Coronary artery (tissue), 2 donors: ENCODE measurements around the gene REV1.
A peak's percentile ranks its signal among the peaks of the same experiment; 100 is the strongest.

Experiments used
- DNase-seq: peaks from one replicate; pipeline ENCODE4 v3.0.0-alpha.2; 2017; ENCODE audit warnings: low spot score
- H3K27ac ChIP-seq, 2 donors: fragments of 200-600 bp; sonication (generic); one replicate each; pipeline ENCODE4 v1.5.1; 2016 to 2019
- H3K4me3 ChIP-seq: fragments of 200-600 bp; sonication (generic); 2 replicates; pipeline ENCODE4 v1.5.1; 2016; ENCODE audit warnings: mild to moderate bottlenecking, moderate library complexity
- TF ChIP-seq, protein P1 (sequence below): fragments of 200-600 bp; sonication (generic); IDR thresholded peaks from one replicate; pipeline ENCODE4 v1.5.1; 2019; ENCODE audit warnings: antibody characterized with exemption

REV1 gene

DNA sequence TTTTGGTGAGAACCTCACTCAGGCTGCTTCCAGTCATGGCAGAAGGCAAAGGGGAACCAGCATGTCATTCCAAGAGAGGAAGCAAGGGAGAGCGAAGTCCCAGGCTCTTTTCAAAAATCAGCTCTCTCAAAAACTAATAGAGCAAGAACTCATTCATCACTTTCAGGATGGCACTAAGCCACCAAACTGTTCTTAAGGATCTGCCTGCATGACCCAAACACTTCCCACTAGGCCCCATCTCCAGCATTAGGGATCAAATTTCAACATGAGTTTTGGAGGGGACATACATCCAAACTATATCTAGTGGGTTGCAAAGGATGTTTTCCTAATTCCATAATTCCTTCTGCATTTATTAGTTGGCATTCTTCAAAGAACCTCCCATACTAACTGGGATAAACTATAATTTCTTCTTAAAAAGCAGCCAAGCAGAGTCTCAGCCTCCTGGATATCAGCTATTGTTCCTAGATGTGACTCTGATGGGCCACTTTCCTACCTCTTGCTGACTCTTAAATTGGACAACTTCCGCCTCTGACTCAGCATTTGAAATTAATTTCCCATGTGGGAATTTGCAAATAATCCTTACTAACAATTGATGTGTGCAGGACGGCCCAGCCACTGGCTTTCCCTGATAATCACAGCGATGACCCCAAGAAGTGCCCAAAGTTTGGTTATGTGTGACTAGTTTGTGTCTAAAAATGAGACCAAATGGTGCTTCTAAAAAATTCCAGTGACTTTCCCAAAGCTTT, 5.5 kb upstream of the REV1 start:
- H3K4me3 ChIP-seq: no peak overlapping the region
- no peak overlapping the region for H3K27ac ChIP-seq
- TF ChIP-seq, protein P1, sequence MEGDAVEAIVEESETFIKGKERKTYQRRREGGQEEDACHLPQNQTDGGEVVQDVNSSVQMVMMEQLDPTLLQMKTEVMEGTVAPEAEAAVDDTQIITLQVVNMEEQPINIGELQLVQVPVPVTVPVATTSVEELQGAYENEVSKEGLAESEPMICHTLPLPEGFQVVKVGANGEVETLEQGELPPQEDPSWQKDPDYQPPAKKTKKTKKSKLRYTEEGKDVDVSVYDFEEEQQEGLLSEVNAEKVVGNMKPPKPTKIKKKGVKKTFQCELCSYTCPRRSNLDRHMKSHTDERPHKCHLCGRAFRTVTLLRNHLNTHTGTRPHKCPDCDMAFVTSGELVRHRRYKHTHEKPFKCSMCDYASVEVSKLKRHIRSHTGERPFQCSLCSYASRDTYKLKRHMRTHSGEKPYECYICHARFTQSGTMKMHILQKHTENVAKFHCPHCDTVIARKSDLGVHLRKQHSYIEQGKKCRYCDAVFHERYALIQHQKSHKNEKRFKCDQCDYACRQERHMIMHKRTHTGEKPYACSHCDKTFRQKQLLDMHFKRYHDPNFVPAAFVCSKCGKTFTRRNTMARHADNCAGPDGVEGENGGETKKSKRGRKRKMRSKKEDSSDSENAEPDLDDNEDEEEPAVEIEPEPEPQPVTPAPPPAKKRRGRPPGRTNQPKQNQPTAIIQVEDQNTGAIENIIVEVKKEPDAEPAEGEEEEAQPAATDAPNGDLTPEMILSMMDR: no peak
- DNase-seq: no peak

DNA sequence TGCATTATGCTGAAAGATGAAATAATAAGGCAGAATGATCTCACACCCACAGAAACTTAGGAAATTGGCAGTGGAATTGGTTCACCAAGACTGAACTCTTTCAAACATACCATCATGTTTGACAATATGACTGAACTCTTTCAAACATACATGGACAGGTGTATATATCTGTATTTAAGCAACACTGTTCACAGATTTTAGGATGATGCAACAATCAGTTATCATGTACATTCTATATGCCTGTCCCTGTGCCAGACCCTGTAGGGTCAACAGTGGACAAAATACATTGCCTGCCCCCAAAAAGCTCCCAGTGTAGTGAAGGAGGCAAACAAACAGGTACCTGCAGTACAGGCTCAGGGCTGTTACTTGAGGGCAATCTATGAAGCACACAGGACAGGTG, 2.9 kb upstream of the REV1 start:
- no peak for DNase-seq
- TF ChIP-seq, protein P1: no peak
- Histone ChIP-seq H3K4me3 (no peak overlapping the region), H3K27ac (no peak overlapping the region)

DNA sequence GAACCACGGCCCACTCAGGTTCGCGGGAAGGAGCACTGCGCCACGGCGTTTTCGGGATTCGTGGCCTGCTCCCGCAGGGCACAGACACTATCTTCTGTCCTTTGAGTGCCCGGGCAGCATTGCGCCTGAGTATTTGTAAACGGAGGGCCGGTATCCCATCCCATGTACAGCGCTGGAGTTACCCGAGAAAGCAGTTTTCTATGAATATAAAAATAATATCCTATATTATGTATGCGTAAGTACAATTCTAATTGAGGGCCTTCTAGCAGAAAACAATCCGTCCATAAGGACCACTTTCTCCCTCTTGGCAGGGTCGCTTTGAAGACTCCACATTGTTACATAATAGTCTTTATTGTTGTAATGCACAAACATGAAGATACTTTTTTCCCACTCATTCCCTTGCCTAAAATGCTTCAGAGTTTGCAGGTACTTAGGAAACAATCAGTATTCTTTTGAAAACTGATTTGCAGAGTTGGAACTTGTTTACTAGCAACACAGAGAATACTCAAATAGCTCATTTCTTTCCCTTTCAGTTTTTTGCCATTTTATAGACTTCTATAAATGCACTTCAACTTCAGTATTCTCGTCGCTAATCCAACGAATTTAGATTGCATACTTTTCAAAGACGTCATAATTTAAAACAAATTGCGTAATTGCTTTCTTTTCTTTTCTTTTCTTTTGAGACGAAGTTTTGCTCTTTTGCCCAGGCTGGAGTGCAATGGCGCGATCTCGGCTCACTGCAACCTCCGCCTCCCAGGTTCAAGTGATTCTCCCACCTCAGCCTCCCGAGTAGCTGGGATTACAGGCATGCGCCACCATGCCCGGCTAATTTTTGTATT, 1.0 kb upstream of the REV1 start:
- Histone ChIP-seq H3K27ac (peak overlapping the region; percentile 97 to 99), H3K4me3 (peak overlapping the region; percentile 98)
- TF ChIP-seq, protein P1: no peak
- DNase-seq: no peak

DNA sequence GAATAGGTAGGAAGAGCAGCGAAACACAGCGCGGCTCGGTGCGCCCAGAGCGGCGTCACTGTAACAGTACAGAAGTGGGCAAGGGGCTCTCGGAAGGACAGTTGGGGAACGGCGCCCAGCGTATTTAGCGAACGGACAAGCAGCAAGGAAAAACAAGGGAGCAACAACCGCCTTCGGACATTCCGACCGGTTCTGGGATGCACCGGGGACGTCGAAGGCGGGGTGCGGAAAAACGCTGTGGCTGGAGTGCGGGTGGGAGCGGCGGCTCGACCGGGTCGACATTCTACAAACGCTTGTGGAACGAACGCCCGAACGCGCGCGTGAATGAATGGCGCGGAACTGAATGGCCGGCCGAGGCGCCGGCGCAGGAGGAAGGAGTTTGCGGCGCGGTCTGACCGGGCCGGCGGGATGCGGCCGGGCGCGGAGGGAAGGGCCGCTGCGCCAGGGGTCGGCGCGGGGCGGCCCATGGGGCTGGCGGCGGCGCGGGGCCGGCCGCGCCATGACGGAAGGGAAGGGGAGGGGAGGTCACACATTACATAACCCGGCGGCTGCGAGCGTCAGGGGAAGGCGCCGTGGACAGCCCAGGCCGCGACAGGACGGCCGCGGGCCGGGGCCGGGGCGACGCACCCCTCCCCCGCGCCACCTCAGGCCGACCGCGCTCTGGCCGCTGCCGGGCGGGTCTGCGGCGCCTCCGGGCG, 605 bp downstream of the REV1 start:
- peak overlapping the region; percentile 98 for H3K4me3 ChIP-seq
- peak; percentile 79 for DNase-seq
- TF ChIP-seq, protein P1: no peak

GRCh38 chr2:99488539-99489062, 1.2 kb downstream of the REV1 start:
- H3K4me3 ChIP-seq: peak overlapping the region; percentile 98
- TF ChIP-seq, protein P1: no peak
- H3K27ac ChIP-seq: peak overlapping the region; percentile 97 to 99
- DNase-seq: no peak

More for the DNA sequence above, 605 bp downstream of the REV1 start:
- H3K27ac ChIP-seq: peak overlapping the region; percentile 97 to 99

- no peak for DNase-seq
- no peak overlapping the region for H3K4me3 ChIP-seq
- H3K27ac ChIP-seq: no peak overlapping the region
- TF ChIP-seq, protein P1: no peak
These were observed 1.9 kb downstream of the REV1 start for GRCh38 chr2:99487906-99488305.
